GM19452 (cell line): ENCODE results near the gene RNF157.
"Not testable (repeated sequence)": the region's sequence is repeated elsewhere in the genome, so short reads cannot be mapped to it uniquely, and the experiment has no call there.

ENCODE experiments used
- ATAC-seq: cut with Tn5 transposase; IDR thresholded peaks from one replicate; pipeline ENCODE4 v1.9.1; 2021; ENCODE audit not compliant: unreplicated experiment

RNF157 gene

DNA sequence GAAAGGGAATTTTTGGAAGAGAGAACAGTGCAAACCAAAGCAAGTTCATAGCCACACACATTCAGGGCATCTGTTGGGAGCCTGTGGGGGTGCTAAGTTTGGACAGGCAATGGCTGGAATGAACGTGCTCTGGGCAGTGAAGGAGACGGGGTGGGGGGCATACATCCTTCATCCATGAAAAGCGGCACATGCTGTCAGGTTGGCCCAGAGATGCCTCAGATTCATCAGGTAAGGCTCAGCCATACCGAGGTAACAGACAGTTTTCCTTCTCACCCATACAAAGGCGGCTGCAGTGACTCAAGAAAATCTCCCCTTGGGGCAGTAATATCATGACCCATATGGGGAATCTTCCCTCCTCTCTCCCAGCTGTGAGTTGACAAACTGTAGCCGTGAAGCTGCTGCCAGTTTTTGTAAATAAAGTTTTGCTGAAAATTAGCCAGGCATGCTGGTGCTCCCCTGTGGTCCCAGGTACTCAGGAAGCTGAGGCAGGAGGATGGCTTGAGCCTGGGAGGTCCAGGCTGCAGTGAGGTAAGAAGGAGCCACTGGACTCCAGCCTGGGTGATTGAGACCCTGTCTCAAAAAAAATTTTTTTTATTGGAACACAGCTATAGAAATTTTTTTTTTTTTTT is 15.6 kb upstream of the RNF157 start:
- no peak for ATAC-seq

DNA sequence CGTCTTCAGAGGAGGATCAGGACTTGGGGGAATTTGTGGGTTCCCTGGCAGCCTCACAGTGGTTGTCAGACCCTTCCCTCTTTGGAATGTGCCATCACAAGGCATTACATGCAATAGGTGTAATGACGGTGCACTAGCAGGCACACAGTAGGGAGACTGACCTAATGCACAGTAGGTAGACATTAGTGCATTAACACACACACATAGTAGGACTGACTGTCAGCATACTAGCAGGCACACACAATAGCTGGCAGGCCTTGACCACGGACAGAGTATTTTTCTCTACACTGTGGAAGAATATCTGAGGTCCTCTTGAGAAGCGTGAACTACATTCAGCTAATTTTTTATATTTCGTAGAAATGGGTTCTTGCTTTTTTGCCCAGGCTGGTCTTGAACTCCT is 14.0 kb upstream of the RNF157 start:
- ATAC-seq = no peak

DNA sequence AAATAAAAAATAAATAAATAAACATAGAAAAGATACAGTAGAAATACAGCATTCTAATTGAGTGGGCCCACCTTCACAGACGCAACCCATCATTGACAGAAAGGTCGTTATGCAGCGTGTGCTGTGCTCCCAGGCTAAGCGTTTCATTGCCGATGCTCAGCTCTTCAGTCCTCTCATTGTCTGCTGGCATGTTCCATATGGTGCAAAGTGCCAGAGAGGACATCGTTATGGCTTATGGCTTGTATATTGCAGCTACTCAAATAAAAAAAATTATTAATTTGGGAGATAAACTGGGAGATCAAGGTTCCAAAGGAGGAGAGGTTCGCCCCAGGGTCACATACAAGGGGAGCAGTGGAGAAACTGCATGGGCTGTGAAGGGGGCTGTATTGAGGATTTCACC is 13.5 kb upstream of the RNF157 start:
- ATAC-seq = no peak

DNA sequence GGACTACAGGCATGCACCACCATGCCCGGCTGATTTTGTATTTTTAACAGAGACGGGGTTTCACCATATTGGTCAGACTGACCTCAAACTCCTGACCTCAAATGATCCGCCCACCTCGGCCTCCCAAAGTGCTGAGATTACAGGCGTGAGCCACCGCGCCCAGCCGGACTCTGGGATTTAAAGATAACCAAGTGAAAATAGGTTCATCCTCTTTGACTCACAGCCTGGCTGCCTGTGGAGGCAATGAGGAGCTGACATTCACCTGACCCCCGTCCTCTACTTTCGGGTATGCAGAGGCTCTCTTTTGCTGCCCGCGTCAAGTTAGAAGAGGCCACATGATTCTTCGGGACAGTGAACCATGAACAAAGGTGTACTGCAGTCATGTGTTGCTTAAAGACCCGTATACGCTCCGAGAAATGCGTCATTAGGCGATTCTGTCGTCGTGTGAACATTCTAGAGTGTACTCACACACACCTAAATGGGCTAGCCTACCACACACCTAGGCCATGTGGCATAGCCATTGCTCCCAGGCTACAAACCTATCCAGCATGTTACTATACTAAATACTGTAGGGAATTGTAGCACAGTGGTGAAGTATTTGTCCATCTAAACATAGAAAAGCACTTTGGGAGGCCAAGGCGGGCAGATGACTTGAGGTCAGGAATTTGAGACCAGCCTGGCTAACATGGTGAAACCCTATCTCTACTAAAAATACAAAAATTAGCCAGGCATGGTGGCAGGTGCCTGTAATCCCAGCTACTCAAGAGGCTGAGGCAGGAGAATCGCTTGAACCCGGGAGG is 12.9 kb upstream of the RNF157 start:
- ATAC-seq = not testable (repeated sequence)

DNA sequence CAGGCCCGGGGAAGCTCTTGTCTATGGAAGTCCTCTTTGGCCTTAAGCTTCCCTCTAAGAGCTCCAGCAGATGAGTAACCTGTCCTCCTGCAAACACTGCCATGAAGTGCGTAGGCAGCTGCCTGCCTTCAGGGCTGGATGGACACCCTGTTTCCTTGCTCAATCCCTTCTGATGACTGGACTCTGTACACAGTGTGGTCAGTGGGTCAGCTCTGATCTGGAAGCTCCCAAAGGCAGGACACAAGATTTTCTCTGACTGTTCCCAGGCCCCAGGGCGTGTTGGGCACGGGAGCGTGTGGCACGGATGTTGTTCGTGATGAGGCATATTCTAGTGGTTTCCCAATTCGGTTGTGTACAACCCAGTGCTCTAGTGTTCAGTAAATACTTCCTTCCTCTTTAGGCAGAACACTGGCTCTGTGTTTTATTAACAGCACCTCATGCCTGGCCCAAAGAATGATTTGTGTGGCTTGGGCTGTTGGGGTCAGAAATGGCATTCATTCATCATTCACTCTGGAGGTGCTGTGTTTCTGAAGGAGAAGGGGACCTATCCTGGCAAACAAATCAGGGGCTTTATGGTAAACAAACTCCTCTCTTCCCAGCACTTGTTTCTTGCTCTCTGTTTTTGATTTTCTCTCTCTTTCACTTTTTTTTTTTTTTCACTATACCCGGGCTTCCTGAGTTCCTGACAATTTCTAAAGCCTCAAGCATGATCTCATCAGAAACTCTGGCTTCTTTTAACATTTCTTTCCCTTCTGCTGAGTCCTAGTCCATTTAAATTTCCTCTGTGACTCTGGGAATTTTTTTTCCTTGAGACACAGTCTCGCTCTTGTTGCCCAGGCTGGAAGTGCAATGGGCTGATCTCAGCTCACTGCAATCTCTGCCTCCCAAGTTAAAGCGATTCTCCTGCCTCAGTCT is 12.0 kb upstream of the RNF157 start:
- peak; percentile 72 for ATAC-seq

DNA sequence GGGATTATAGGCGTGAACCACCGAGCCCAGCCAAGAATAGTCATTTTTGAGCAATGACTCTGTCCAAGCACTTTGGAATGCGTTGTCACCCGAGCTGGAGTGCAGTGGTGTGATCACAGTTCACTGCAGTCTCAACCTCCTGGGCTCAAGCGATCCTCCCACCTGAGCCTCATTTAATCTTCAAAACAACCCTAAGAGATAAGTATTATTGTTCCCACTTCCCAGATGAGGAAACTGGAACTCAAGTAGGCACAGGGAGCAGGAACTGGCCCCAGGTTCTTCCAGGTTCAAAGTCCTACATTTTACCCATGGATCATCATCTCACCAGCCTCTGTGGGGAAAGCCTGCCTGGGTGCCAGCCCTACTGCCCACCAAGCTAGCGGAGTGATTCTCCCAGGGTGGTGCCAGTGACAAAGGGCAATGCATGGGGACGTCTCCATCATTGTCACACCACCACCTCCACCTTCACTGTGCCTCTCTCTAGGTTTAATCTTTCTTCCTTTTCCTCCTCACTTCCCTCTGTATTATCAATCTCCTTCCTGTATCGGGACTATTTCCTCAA is 11.3 kb upstream of the RNF157 start:
- ATAC-seq = no peak

DNA sequence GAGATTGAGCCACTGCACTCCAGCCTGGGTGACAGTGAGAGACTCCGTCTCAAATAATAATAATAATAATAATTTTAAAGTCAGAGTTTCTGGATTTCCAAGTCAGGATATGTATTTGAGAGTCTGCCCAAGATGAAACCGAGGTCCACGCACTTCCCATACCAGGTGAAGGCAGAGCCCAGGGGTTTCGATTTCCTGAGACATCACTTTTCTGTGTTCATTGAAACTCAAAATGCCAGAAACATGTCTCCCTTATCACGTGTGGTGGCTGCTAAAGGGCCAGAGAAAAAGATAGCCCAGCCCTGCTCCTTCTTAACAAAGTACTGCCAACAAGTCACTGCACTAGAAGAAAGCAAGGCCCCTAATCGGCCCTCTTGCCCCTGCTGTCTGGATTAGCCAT is 9.8 kb upstream of the RNF157 start:
- no peak for ATAC-seq

DNA sequence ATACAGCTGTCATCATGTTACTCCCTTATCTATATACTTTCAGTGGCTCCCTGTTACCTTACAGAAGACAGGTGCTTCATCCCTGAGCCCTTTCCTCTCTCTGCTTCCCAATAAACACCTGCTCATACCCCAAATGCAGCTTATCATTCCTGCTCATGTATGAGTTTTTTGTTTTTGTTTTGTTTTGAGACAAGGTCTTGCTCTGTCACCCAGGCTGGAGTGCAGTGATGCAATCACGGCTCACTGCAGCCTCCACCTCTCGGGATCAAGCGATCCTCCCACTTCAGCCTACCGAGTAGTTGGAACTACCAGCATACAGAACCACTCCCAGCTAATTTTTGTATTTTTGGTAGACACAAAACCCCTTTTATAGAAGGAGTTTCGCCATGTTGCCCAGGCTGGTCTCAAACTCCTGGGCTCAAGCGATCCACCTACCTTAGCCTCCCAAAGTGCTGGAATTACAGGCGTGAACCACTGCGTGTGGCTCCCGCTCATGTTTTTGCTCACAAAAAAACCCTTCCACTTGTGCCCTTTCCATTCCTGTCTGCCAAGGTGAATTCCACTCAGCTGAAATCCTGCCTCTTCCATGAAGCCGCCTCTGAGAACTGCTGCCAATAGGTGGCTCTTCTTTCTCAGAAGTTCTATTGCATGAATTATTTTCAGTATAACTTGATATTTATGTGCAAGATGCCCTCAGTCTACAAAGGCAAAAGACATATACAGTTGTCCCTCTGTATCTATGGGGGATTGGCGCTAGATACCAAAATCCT is 7.9 kb upstream of the RNF157 start:
- ATAC-seq = no peak

DNA sequence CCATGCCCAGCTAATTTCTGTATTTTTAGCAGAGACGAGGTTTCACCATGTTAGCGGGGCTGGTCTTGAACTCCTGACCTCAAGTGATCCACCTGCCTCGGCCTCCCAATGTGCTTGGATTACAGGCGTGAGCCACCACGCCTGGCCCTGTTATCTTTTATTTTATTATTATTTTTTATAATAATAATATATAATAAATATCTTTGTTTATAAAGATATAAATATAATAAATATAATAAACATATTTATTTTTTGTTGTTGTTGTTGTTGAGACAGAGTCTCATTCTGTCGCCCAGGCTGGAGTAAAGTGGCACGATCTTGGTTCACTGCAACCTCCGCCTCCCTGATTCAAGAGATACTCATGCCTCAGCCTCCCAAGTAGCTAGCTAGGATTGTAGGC is 7.0 kb upstream of the RNF157 start:
- no peak for ATAC-seq

DNA sequence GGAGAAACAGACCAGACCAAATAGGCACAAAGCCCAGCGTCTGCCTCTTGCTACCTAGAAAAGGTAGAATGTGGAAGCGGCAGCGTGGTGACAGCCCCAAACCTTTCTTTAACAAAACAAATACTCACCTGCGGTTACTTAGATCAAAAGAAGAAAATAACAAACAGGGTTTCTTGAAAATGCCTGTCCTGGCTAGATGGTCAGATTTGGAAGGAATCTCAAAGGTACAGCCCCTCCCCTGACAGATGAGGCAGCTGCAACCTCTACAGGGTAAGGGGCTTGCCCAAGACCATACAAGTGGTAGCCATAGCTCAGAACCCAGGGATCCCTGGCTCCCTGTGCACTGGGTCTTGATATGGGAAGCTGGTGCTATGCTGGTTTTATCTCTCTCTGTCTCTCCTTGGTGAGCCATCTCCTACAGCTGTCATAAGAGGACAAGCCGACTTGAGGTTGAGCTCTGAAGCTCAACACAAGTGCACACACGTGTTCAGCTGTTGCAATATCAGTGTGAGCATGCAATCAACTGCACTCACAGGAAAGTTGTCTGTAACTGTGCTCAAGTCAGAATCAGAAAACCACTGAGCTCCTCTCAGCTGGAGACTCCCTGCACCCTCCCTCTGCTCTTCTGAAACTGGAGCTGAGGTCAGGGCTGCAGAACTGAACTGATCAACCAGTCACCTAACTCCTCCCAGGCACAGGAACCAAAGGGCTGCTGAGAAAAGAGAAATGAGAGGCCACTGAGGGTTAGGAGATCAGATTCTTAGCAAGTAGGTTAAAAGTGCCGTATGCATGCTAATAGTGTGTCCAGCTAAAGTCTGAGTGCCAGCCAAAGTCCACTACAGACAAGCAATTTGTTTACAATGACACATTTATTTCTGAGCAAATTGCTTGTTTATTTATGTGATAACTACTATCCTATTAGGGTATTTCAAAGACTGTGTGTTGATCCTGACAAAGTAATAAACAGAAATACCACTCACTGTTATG is 6.1 kb upstream of the RNF157 start:
- peak; percentile 91 for ATAC-seq

DNA sequence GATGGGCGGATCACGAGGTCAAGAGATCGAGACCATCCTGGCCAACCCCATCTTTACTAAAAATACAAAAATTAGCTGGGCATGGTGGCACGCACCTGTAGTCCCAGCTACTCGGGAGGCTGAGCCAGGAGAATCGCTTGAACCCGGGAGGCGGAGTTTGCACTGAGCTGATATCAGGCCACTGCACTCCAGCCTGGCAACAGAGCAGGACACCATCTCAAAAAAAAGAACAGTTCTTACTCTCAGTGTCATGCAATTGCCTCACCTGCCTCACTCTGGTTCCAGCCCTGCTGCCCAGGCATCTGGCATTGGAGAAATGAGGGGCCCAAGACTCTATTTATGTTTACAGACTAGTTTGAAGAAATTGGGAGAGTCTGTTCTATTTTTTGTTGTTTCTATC is 4.4 kb upstream of the RNF157 start:
- ATAC-seq = not testable (repeated sequence)

DNA sequence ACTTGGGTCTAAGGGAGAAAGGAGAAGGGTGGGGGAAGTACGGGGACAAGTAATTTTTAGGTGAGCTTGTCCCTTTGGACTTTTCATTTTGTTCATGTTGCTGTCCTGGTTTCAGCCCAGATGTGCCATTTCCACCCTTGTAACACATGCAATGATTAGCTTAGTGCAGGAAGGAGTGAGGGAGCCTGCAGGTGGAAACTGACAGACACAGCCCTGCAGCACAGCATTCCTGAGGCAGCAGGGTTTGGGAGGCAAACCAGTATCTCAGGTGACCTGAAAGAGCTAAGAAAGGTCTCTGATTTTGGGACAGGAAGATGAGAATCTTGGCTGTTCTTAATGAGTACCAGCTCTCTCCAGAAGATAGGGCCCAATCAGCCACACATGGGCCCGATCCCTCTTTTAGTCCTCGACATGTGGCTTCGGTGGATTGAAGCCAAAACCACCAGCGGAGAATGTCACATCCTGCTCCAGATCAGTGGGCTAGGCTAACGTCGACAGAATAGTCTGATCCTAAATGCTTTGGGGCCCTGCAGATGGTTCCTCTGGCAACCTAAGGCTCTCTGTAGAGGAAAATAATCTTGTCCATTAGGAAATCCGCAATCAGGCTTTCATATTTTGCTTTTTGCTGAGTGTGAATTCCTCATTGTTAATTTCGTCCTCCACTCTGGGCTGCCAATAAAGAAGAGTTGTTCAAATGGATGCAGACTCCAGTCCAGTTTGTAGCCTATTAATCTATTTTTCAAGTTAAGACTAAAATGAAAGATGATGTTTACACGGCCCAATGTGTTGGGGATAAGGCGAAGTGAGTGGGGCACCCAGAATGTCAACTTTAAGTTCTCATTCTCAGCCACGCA is 3.8 kb upstream of the RNF157 start:
- no peak for ATAC-seq

DNA sequence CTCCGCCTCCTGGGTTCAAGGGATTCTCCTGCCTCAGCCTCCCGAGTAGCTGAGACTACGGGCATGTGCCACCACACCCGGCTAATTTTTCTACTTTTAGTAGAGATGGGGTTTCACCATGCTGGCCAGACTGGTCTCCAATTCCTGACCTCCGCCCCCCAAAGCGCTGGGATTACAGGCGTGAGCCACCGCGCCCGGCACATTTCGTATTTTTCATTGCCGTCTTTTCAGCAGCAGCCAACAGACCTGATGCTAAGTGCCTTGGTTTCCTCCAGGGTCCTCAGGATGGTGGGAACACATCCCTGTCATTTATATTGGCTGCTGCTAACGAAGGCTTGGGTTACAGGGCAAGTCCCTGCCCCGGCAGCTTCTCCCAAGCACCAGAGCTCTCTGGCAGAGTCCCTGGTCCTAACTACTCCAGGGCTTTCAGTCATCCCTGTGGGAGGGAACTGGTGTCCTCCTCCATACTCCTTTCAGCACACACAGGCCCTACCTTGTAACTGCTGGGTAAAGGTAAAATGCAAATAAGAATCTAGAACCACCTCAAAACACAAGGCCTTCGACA is 1.5 kb upstream of the RNF157 start:
- no peak for ATAC-seq

DNA sequence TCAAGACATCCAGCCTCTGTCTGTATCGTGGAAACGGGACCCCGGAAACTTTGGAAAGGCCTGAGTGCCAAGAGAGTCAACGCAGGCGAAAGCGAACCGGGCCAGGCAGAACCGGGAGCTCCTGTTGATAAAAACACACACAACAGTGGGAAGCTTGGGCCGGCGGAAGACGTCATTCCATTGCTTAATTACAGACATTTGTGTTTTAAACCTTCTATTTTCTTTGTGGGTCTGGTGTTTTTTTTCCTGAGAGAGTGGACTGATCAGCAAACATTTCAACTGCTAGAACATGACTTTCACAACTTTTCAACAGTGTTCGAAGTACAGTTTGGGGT is 878 bp upstream of the RNF157 start:
- no peak for ATAC-seq

DNA sequence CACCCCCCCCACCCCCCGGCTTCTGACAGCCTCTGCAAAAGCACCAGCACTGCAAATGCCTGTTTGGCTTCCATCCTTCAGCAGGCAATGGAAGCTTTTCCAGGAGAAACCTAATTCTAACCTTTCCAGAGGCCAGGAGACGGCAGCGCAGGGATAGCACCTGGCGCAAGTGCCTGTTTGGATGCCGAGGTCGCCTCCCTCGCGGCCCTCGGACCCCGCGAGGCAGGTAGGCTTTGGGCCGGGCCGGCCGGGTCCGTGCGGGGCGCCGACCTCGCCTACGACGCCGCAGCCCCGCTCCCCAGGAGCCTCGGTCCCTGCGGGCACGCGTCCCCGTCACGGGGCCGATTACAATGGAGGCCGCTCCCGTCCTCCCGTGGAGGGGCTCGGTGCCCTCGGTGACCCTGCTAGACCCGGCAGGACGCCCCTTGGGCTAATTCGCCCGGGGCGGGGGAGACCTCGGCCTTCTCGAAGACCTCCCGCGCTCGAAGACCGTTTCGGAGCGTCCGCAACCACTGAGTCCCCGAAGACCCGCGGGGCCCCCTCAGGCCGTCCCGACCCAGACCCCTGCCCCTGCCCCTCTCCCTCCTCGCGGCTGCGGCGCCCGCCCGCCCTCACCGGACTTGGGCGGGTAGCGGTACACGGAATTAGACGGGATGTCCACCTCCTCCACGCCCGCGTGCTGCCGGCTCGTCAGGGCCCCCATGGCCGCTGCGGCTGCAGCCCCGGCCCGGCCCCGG is 587 bp downstream of the RNF157 start:
- no peak for ATAC-seq

DNA sequence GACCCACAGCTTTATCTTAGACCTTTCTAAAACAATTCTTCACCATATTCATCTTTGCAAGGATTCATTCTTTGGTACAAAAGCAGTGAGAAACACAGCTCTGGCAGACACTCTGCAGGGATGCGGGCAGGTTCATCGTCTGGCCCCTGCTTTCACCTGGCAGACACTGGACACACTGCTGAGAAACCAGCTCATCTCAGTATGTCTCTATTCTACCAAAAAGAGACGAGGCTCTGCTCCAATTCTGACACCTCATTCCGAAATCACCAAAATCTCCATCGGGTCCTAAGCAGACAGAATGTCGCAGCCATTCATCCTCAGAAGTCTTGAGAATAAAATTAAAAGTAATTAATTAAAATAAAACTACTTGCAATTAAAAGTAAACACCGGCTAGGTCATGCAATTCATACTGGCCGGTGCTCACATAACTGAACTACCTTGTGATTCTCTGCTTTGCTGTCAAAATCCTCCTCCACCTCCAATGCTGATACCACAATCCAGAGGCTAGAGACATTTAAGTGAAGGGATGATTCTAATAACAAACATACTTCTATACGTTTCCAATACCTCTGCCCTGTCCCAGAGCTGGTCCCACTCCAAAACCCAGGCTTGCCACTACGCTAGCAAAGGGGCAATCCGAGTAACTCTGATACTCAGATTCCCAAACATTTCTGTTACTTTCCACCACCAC is 1.3 kb downstream of the RNF157 start:
- no peak for ATAC-seq

DNA sequence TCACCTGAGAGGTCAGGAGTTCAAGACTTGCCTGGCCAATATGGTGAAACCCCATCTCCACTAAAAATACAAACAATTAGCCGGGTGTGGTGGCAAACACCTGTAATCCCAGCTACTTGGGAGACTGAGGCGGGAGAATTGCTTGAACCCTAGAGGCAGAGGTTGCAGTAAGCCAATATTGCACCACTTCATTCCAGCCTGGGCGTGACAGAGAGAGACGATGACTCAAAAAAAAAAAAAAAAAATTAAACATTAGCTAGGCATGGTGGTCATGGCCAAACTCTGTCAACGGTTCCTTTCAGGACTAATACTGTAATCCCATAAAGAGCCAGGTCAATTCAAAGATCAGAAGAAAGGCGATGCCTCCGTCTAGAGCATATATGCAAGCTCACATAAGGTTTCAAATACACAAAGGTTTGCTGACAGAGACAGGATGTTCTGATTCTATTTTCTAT is 2.4 kb downstream of the RNF157 start:
- ATAC-seq = no peak
